HG03442 (cell line): ENCODE data around the gene CD9.

Experiments
- ATAC-seq: cut with Tn5 transposase; IDR thresholded peaks from one replicate; pipeline ENCODE4 v1.9.1; 2021; ENCODE audit warnings: mild to moderate bottlenecking, moderate library complexity; ENCODE audit not compliant: unreplicated experiment

The CD9 gene

GRCh38 chr12:6235906-6236640 lies 35.9 kb downstream of the CD9 start:
- no peak for ATAC-seq

GRCh38 chr12:6236641-6236940 lies 36.4 kb downstream of the CD9 start:
- ATAC-seq, result no peak

- ATAC-seq, result no peak
Measured at GRCh38 chr12:6237830-6238229, 37.6 kb downstream of the CD9 start.

- no peak for ATAC-seq
Measured at GRCh38 chr12:6238875-6239274, 38.7 kb downstream of the CD9 start.

- no peak for ATAC-seq
Measured at GRCh38 chr12:6241495-6241894, 41.3 kb downstream of the CD9 start.

- no peak for ATAC-seq
Measured at GRCh38 chr12:6249580-6249979, 49.4 kb downstream of the CD9 start.

GRCh38 chr12:6250343-6250742 lies 50.1 kb downstream of the CD9 start:
- no peak for ATAC-seq

- ATAC-seq, result no peak
Measured at GRCh38 chr12:6253278-6253677, 53.1 kb downstream of the CD9 start.

GRCh38 chr12:6254491-6254890 lies 54.3 kb downstream of the CD9 start:
- no peak for ATAC-seq

- no peak for ATAC-seq
Measured at GRCh38 chr12:6257007-6257406, 56.8 kb downstream of the CD9 start.

- no peak for ATAC-seq
Measured at GRCh38 chr12:6262211-6262610, 62.0 kb downstream of the CD9 start.

- ATAC-seq, result no peak
Measured at GRCh38 chr12:6262623-6263022, 62.4 kb downstream of the CD9 start.

- no peak for ATAC-seq
Measured at GRCh38 chr12:6263931-6264330, 63.7 kb downstream of the CD9 start.

GRCh38 chr12:6264402-6265037 lies 64.3 kb downstream of the CD9 start:
- no peak for ATAC-seq

GRCh38 chr12:6265038-6265405 lies 64.8 kb downstream of the CD9 start:
- ATAC-seq, result no peak

GRCh38 chr12:6266541-6266966 lies 66.4 kb downstream of the CD9 start:
- no peak for ATAC-seq

- no peak for ATAC-seq
Measured at GRCh38 chr12:6266971-6267721, 66.9 kb downstream of the CD9 start.

GRCh38 chr12:6268484-6269157 lies 68.4 kb downstream of the CD9 start:
- ATAC-seq, result no peak

GRCh38 chr12:6269986-6270385 lies 69.8 kb downstream of the CD9 start:
- ATAC-seq, result no peak

GRCh38 chr12:6271281-6271680 lies 71.1 kb downstream of the CD9 start:
- ATAC-seq, result no peak

GRCh38 chr12:6272300-6273204 lies 72.4 kb downstream of the CD9 start:
- no peak for ATAC-seq
